HG02981 (cell line): ENCODE measurements around the gene MREG.

Experiments
- ATAC-seq: cut with Tn5 transposase; IDR thresholded peaks from one replicate; pipeline ENCODE4 v1.9.1; 2021; ENCODE audit warnings: mild to moderate bottlenecking, moderate library complexity; ENCODE audit not compliant: unreplicated experiment

MREG gene

DNA sequence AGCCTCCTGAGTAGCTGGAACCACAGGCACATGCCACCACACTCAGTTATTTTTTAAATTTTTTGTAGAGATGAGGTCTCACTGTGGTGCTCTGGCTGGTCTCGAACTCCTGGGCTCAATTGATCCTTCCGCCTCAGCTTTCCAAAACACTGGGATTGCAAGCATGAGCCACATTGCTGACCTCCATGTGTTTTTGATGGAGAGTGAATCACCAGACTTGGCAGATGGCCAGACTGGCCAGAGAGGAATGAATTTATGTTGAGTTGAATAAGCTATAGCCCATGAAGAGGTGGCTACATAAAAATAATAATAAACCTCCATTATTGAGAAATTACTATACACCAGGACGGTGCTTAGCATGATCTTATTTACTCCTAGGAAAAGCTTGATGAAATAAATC lies 91.5 kb downstream of the MREG start:
- ATAC-seq: no peak

DNA sequence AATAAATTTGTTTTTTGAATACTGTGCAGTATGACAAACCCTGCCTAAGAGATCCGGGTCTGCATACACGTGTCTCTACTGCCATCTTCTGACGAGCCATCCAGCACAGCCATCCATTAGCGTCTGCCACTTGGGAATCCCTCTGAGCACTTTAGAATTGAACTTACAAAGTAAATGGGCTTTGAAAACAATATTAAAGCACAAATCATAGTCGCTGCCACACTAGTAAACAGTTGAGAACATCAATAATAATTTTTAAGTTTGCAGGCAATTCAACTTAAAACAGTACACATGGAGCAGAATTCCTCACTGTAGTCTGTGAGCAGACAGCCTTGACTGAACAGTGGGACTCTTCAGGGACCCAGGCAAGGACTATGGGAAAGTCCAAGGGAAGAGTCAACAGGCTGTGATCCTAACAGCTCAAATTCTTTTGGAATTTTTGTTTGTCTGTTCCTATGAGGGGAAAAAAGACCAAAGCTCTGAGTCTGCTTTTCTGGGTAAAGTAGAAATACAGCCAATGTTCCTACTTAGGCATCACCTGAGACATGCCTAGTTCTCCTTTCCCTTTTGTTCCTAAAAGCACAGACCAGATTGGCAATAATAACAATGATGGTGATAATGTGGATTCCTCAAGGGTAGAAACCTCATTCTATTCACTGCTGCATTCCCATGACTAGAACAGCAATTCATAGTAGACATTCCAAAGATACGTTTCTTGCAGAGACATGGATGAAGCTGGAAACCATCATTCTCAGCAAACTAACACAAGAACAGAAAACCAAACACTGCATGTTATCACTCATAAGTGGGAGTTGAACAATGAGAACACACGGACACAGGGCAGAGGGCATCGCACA lies 92.9 kb downstream of the MREG start:
- ATAC-seq: peak; percentile 46

DNA sequence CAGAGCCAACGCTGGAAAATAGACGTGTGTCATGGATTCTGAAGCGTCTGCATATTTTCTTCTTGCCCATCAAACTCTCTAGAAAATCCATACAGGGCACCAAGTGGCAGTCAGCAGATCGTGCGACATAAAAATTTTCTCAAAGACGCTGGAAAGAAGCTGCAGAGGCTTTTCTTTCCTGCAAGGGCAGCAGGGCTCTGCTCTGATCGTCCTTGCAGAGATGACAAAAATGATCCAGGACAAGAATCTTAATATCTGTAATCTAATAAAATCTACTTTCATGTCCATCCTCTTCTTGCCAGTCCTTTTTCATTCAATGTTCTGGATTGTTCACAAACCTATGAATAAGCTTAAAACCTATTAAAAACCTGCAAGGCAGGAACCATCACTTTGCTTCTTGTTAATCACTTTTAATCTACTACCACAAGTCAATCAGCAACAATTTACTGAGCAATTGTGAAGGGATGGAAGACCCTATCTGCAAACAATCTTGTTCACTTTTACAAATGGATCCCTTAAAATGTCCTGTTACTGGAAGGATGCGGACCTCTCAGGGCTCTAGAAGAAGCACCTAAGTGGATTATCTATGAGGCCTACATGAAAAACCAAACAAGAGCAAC lies 93.6 kb downstream of the MREG start:
- no peak for ATAC-seq

DNA sequence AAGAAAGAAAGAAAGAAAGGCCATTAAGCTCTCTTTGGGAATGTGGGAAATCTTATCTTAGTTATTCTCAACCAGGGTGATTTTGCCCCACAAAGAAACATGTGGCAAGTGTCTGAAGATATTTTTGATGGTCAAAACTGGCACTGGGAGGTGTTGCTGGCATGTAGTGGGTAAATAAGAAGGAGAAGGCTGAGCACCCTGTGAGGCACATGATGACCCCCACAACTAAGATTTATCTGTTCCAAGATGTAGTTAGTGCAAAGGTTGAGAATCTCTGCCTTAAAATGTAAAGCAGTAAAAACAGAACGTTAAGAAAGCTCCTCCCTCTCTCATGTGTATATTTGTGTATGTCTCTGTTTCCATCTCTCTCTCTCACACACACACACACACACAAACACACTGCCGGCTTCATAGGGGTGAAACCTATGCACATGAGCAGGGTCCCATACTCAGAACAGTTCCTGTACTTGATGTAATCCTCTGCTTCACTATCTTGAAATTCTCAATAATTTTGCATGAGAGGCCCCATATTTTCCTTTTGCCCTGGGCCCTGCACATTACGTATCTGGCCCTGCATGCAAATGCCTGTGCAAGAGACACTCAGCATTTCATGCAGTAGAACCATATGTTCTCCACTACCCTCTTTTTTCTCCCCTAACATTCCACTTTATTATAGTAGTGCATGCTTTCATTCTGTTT lies 94.3 kb downstream of the MREG start:
- ATAC-seq: no peak

DNA sequence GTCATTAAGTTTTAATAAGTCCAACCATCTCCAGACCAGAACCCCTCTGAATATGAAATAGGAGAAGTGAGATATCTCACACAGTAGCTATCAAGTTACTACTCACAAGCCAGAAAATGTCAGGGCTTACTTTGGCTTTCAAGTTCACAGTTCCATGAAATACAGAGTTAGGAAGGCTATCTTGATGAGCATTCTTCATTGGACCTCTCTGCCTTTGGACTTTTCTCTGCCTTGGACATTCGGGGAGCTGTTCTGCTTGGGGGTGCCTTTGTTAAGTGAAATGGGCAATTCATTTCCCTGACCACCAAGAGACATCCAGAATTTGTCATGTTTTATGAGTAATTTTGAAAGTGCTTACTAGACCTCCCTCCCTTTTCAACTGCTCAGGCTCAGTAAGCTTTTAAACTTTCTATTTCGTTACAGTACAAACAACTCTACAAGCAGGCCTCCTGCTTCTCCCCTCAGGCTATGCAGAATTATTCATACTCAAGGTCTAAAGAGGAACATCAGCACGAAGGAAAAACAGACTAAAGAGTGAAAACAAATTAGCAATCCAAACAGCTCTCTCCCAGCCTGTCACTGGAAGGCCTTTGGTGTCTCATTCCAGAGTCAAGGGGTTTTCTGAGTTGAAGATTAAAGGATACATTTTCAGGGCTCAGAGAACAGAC lies 95.3 kb downstream of the MREG start:
- ATAC-seq: peak; percentile 76

DNA sequence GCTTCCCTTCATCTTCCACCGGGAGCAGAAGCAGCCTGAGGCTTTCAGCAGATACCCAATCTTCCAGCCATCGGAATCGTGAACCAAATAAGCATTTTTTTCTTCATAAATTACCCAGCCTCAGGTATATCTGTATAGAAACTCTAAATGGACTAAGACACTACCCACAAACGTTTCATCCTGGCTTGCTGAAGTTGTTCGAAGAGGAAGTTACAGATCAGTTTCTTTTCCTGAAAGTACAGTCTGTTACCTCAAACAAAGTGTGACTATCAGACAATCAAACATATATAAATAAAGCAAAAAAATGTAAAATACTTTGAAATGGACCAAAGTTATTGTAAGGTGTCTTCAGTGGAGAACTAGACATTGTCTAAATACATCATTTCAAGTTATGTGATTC lies 97.9 kb downstream of the MREG start:
- ATAC-seq: no peak

DNA sequence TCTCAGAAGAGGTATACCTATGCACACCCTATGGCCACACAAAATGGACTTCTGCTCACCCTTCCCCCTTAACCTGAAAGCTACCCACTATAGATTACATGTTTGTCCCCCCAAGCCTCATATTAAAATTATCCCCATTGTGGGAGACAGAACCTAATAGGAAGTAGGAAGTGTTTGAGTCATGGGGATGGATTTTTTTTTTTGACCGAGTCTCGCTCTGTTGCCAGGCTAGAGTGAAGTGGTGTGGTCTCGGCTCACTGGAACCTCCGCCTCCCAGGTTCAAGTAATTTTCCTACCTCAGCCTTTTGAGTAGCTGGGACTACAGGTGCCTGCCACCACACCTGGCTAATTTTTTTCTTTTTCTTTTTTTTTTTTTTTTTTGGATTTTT lies 98.6 kb downstream of the MREG start:
- no peak for ATAC-seq

DNA sequence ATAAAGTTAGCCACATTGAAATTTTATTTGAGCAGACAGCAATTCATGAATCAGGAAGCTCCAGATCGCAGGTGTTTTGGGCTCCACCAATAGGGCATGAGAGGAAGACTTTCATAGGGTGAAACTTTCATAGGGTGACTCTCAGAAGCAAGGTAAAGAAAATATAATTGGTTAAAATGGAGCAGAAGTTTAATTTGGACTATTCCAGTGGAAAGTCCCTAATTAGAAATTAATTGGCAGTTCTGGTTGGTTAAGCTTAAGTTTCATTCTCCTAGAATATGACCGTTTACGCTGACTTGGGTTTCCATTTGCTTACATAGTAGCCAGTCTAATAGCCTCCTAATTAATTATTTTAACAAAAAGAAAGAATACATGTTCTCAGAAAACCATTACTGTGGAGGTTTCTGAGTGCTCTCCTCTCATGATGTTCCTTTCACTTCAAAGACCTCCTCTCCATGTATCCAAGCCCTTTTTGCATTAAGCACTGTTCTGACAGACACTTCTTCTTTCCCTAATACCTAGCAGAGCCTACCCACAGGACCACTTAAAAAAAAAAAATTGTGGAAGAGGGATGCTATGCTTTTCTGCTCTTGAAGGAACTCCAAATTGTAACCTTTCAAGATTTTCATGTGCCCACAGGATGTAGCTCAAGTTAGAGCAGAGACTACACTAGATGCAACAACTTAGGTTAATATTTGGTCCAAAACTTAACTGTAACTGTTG lies 99.1 kb downstream of the MREG start:
- no peak for ATAC-seq

DNA sequence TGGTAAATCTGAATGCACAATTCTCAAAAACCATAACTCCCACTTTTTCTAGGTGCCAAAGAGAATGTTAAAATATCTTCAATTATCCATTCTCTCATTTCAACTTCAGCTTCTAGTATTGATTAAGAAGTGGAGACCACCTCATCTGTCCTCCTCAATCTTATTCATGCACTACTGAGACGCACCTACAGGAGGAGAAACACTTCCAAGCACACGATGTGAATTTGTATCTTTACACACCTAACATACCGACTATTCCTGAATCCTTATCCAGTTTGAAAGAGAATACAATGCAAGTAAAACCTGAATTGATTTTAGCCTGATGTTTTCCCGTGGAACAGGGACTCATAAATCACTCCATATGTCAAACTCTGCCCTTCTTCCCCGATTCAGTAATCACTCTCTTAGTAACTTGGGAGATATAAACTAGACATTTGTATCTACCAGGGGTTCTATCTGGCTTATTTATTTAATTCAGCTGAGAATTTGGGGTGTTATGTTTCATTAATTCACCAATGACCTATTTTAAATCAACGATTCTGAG lies 101.0 kb downstream of the MREG start:
- ATAC-seq: no peak

DNA sequence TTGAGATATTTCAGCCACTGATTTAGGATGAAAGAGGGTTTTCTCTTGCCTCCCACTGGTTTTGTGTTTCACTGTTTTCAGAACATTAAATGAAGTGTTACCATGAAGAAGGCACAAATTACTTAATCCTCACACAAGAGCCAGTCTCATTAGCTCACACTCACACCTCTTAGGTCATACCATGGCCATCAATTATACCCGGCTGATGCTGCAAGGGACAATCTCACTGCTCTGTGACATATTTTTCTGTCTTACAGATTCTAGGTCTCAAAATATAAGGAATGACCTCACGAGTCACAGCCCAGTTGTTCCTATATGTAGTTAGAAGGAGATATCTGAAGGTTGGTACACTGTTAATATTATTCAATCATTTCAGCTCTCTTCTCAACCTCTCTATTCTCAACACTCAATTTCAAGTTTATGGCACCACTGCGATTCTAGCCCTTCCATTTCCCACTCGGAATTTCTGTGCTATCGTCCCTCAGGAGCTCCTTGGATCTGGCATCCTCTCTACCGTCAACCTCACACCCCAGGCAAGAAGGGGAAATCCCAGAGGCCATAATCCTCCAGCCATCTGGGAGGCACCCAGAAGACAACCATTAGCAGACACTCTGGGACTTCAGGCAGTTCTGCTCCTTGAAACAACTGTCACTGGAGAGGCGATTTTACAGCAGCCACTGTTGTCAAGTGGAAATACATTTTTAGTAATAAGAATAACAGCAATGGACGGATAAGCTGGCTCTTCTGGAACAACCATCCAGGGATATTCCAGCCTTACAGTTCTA lies 101.9 kb downstream of the MREG start:
- no peak for ATAC-seq

DNA sequence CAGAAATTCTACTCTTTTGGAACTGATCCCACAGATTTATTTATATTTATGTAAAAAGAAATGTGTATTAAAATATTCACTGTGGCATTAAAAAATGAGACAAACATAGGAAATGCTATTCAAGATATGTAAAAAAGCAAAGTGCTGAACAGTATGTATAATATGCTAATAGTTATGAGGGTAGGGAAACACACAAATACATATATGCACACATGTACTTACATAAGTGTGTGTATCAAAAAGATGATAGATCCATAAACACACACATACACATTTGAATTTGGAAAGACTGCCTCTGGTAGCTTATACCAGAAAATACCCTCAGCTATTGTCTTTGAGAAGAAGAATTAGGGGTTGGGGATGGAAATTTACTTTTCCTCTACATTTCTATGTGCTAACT lies 103.2 kb downstream of the MREG start:
- no peak for ATAC-seq

DNA sequence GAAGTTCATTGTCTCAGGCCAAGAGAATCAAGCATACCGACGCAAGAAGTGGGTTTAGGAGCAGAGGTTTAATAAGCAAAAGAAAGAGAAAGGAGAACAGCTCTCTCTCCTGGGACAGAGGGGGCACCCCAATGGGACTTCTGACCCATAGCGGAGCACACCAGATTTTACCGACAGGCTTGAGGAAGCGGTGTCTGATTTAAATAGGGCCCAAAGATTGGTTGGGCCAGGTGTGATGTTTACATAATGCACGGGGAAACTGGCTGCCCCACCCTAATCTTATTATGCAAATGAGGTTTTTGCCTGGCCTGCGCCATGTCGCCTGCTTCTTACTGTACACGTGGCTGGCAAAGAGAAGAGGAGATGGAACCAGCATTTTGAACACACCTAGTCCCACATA lies 106.2 kb downstream of the MREG start:
- ATAC-seq: no peak

DNA sequence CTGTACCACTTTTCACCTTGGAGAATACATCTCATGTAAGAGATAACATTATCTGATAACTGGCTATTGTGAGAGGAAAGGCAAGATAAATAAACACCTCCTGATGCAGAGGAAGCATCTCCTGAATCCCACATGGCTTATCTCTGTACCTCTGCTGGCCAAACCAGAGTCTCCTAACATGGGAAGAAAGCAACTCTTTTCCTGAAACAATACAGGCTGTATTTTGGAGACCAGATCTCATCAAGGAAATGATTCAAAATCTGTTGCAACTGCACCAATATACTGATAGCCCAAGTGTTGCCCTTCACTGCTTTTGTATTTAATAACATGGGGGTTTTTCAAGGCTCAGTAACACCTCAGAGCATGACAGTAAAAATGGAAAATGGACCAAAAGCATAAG lies 106.9 kb downstream of the MREG start:
- ATAC-seq: no peak

DNA sequence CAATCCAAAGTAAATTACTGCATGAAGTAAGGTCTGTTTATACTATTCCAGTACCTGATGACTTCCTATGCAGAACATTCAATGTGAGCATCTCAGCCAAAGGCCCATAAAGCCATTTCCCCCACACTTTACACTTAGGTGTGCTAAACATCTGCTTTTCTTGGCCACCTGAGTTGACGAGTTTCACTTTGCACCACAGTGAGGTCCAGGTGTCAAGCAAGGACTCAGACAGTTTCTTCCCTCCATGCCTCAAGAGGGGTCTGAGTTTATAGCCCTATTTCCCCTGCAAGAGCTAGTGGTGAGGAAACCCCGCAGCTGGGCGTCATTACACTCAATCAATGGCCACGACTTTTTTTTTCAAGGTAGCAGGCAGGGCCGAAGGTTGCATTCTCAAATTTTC lies 107.7 kb downstream of the MREG start:
- no peak for ATAC-seq

DNA sequence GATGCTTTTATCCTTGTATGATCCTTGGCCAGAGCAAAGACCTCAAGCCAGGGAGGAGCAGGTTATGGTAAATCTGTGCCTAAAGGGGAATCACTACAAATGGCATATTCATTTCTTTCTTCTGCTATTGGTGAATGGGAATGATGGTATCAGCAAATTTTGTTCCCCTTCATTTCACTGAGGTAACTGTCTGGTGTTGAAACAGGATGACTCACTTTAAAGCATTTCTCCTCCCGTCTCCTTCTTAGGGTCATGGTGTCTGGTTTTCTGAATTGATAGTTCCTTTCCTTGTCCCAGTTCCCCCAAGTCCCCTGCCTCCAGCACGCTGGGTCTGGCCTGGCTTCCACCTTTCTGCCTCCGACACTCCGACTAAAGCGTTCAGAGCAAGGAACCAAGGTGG lies 109.2 kb downstream of the MREG start:
- ATAC-seq: no peak

DNA sequence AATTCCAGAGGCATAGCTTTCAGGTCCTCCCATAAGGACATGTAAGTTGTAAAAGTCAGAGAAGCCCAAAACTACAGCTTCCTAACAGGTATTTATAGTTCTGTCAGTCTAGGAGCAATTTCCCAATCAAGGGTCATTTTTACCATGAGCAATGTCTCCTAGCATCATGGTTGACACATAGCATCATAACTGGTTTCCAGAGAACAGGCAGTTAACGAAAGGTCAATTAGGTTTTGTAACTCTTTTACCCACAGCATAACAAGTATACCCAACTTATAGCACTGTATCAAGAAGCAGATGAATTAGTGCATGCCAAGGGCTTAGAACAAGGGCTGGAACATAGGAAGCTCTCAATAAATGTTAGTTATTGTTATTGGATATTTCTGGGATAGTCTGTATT lies 110.1 kb downstream of the MREG start:
- no peak for ATAC-seq

DNA sequence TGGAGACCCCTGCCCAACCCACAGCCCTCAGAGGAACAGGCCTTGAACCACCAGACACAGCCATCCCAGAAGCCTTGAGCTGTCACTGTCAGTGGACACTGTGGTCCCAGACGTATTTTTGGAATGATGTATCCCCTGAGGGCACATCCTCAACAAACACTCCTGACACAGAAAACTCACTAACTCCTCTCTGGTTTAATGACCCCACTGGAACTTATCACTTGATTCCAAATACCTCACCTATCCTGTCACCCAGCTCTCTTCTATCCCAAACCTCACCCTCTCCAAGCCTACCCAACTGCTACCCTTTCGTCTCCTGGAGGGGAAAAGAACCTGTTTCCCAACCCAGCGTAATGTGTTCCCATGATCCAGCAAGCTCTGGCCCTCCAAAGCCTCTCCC lies 111.6 kb downstream of the MREG start:
- ATAC-seq: no peak

DNA sequence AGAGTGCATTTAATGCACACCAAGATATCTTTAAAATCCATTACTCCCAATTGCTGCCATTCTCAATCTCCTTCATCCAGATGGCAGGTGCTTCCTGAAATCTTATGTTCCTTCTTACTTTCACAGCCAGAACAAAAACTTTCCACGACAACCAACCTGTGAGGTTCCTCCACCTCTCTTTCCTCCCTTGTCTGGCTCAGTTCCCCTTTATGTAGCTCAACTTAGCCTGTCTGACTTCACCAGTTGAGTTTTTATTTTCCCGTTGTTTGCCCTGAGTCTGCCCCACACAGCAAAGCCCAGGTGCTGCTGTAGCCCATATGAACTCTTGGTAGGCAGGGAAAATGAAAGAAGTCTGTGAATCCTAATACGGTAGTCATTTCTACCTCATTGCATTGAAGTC lies 112.5 kb downstream of the MREG start:
- ATAC-seq: no peak

DNA sequence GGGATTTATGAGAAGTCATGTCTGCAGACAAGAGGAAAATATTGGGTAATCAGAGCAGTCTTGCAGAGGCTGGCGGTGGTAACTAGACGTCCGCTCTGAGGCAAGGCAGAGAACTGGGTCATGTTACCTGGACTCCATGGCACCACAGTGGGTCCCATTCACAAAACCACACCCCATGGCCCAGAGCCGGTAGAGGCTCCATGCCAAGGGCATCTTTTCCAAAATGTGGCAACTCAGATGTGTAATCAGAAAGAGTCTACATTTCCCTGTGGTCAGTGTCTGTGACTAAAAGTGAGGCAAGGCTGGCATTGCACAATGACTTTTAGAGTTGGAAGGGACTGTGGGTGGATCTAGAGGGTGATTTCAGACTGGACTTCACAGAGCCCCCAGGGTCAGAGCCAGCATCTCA lies 113.1 kb downstream of the MREG start:
- ATAC-seq: no peak
